ENCODE measurements around the gene RPL32.
A peak's percentile ranks its signal among the peaks of the same experiment; 100 is the strongest.
"Not testable (repeated sequence)": the region's sequence is repeated elsewhere in the genome, so short reads cannot be mapped to it uniquely, and the experiment has no call there.

RPL32 gene

DNA sequence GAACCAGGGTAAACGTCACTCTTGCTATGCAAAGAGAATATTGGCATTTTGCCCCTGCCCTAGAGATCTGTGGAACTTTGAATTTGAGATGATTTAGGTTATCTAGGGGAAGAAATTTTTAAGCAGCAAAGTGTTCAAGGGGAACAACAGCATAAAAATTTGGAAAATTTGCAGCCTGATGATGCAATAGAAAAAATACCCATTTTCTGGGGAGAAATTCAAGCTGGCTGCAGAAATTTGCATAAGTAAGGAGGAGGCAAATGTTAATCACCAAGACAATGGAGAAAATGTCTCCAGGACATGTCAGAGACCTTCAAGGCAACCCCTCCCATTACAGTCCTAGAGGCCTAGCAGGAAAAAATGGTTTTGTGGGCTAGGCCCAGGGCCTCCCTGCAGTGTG, 4.4 kb upstream of the RPL32 start:
- Histone ChIP-seq H3K4me1 (ENCODE audit: control insufficient read depth in 1 of 2, insufficient read depth in 1 of 2, low read depth in 1 of 2, low read length in 1 of 2) (peaks cover 6 to 9% of the 10 kb centered on the region in 2 experiments), H3K27me3 (no peaks in the 10 kb centered on the region), H3K36me3 (no peaks in the 10 kb centered on the region), H3K4me3 (ENCODE audit: low read depth in 1 of 2, low read length in 1 of 2) (no peak overlapping the region), H3K27ac (no peak overlapping the region), H3K9me3 (no peaks in the 10 kb centered on the region)
- TF ChIP-seq, protein P1, sequence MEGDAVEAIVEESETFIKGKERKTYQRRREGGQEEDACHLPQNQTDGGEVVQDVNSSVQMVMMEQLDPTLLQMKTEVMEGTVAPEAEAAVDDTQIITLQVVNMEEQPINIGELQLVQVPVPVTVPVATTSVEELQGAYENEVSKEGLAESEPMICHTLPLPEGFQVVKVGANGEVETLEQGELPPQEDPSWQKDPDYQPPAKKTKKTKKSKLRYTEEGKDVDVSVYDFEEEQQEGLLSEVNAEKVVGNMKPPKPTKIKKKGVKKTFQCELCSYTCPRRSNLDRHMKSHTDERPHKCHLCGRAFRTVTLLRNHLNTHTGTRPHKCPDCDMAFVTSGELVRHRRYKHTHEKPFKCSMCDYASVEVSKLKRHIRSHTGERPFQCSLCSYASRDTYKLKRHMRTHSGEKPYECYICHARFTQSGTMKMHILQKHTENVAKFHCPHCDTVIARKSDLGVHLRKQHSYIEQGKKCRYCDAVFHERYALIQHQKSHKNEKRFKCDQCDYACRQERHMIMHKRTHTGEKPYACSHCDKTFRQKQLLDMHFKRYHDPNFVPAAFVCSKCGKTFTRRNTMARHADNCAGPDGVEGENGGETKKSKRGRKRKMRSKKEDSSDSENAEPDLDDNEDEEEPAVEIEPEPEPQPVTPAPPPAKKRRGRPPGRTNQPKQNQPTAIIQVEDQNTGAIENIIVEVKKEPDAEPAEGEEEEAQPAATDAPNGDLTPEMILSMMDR (IDR thresholded peaks at IDR 0.05): no peak

DNA sequence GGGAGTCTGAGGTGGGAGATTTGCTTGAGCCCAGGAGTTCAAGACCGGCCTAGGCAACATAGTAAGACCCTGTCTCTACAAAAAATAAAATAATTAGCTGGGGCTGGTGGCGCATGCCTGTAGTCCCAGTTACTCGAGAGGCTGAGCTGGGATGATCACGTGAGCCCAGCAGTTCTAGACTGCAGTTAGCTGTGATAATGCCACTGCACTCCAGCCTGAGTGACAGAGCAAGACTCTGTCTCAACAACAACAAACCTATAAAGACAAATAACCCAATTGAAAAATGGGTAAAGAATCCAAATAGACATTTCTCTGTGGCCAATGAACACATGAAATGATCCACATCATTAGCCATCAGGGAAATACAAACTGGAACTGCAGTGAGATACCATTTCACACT, 1.1 kb upstream of the RPL32 start:
- no peaks in the 10 kb centered on the region for H3K9me3 ChIP-seq
- H3K27me3 ChIP-seq: no peaks in the 10 kb centered on the region
- peaks cover 21% of the 10 kb centered on the region for H3K36me3 ChIP-seq
- no peak overlapping the region for H3K4me3 ChIP-seq (ENCODE audit: low read depth in 1 of 2, low read length in 1 of 2)
- TF ChIP-seq, protein P1 (IDR thresholded peaks at IDR 0.05): no peak
- H3K27ac ChIP-seq: peak overlapping the region; percentile 93
- H3K4me1 ChIP-seq (ENCODE audit: control insufficient read depth in 1 of 2, insufficient read depth in 1 of 2, low read depth in 1 of 2, low read length in 1 of 2): peaks cover 15 to 21% of the 10 kb centered on the region in 2 experiments

DNA sequence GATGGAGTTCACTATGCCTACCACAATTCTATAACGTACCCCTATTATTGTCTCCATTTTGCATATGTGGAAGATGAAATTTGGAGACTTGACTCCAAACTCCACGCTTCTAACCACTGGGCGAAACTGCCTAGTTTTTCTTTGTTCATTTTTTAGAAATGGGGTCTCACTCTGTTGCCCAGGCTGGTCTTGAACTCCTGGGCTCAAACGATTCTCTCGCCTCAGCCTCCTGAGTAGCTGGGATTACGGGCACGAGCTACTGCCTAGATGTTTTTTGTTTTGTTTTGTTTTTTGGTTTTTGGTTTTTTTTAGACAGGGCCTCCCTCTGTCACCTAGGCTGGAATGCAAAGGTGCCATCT, 584 bp upstream of the RPL32 start:
- peak overlapping the region; percentile 93 for H3K27ac ChIP-seq
- peak overlapping the region; percentile 76 to 93 for H3K4me3 ChIP-seq (ENCODE audit: low read depth in 1 of 2, low read length in 1 of 2)
- TF ChIP-seq, protein P1 (IDR thresholded peaks at IDR 0.05): no peak
- peaks cover 26% of the 10 kb centered on the region for H3K36me3 ChIP-seq
- H3K27me3 ChIP-seq: no peaks in the 10 kb centered on the region
- H3K4me1 ChIP-seq (ENCODE audit: control insufficient read depth in 1 of 2, insufficient read depth in 1 of 2, low read depth in 1 of 2, low read length in 1 of 2): peaks cover 15 to 21% of the 10 kb centered on the region in 2 experiments
- H3K9me3 ChIP-seq: no peaks in the 10 kb centered on the region

DNA sequence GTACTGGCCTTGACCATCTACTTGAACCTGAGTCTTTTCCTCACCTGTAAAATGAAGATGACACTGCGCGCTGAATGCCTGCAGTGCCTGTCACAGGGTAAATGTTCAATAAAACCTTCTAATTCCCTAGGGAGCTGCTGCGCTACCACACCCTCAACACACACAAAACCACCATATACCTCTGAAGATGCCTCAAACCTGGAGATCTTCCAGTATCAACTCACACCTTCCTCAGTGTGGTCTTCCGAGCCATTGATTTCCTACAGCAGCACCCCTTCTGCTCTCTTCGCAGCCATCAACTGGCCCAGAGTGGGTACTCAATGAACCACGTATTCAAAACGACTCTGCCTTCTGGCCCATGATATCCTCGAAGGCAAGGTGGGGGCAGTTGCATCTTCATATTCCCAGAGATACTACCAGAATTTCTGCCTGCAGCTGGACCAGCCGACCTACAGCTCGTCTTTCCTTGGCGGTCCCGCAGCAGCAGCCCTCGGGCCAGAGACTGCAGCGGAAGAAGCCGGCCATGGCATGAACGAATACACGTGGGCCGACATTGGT, 695 bp downstream of the RPL32 start:
- Histone ChIP-seq H3K4me1 (ENCODE audit: control insufficient read depth in 1 of 2, insufficient read depth in 1 of 2, low read depth in 1 of 2, low read length in 1 of 2) (peaks cover 15 to 21% of the 10 kb centered on the region in 2 experiments), H3K27ac (peak overlapping the region; percentile 93), H3K27me3 (no peaks in the 10 kb centered on the region), H3K36me3 (peaks cover 39% of the 10 kb centered on the region), H3K9me3 (no peaks in the 10 kb centered on the region), H3K4me3 (ENCODE audit: low read depth in 1 of 2, low read length in 1 of 2) (peak overlapping the region; percentile 76 to 93)
- TF ChIP-seq, protein P1 (IDR thresholded peaks at IDR 0.05): no peak

DNA sequence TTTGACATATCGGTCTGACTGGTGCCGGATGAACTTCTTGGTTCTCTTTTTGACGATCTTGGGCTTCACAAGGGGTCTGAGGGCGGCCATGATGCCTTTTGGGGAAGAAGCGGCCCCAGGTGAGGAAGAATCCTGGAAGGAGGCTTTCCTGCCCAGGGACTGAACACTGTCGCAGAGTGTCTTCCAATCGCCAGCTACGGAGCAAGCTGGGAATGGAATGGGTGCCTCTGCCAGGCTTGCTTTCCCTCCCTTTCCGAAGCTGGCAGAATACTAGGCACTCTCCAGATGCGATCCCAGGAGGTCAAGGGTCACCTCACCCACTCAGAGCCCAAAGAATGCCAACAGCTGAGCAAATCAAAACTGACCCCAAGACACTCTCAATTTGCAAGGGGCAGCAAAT, 1.2 kb downstream of the RPL32 start:
- not testable (repeated sequence) for H3K9me3 ChIP-seq, H3K27ac ChIP-seq, H3K27me3 ChIP-seq
- Histone ChIP-seq H3K36me3 (peaks cover 44% of the 10 kb centered on the region), H3K4me1 (ENCODE audit: control insufficient read depth in 1 of 2, insufficient read depth in 1 of 2, low read depth in 1 of 2, low read length in 1 of 2) (peaks cover 15 to 21% of the 10 kb centered on the region in 2 experiments), H3K4me3 (ENCODE audit: low read depth in 1 of 2, low read length in 1 of 2) (peak overlapping the region in 1 of 2 experiments; percentile 93)

DNA sequence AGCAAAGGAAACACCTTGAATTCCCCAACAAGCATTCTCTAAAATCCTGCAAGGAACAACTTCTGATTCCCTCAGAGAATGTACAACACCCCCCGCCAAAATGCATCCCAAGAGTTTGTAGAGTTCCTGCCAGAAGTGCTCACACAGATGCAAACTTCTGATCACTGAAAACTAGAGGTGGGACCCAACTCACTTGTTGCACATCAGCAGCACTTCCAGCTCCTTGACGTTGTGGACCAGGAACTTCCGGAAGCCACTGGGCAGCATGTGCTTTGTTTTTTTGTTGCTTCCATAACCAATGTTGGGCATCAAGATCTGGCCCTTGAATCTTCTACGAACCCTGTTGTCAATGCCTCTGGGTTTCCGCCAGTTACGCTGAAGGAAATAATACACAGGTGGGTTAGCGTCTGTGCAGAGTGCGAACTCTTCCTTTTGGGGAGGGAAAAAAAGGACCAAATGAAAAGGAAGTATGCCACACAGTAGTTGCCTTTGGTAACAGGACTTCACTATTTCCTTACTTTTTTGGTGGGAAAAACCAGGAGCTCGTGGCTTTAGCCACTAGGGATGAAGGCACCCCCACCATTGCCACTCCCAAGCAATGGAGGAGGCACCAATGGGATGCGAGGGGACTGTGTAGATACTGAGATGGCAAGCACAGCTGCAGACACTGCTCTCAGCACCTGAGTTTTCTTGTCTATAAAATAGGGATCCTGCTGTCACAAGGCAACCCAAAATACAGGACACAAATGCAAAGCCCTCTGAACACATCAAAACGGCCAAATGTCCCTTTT, 2.0 kb downstream of the RPL32 start:
- Histone ChIP-seq H3K36me3 (peaks cover 52% of the 10 kb centered on the region), H3K4me3 (ENCODE audit: low read depth in 1 of 2, low read length in 1 of 2) (no peak overlapping the region), H3K27me3 (no peaks in the 10 kb centered on the region), H3K4me1 (ENCODE audit: control insufficient read depth in 1 of 2, insufficient read depth in 1 of 2, low read depth in 1 of 2, low read length in 1 of 2) (peaks cover 15 to 21% of the 10 kb centered on the region in 2 experiments), H3K9me3 (no peaks in the 10 kb centered on the region), H3K27ac (no peak overlapping the region)
- TF ChIP-seq, protein P1 (IDR thresholded peaks at IDR 0.05): no peak
